ENCODE results near the gene CTXN1.

The CTXN1 gene

GRCh38 chr19:7912697-7913564 lies 13.0 kb downstream of the CTXN1 start:
- DNase-seq, result no peak

- DNase-seq, result no peak
These were observed 13.7 kb downstream of the CTXN1 start for GRCh38 chr19:7912144-7912696.

GRCh38 chr19:7911508-7912143 lies 14.3 kb downstream of the CTXN1 start:
- no peak for DNase-seq

GRCh38 chr19:7910321-7911161 lies 15.4 kb downstream of the CTXN1 start:
- no peak for DNase-seq

- DNase-seq, result no peak
These were observed 16.4 kb downstream of the CTXN1 start for GRCh38 chr19:7909471-7910067.

- no peak for DNase-seq
These were observed 17.0 kb downstream of the CTXN1 start for GRCh38 chr19:7908742-7909461.

GRCh38 chr19:7908078-7908699 lies 17.7 kb downstream of the CTXN1 start:
- no peak for DNase-seq

- DNase-seq, result no peak
These were observed 18.4 kb downstream of the CTXN1 start for GRCh38 chr19:7907544-7907943.

- no peak for DNase-seq
These were observed 18.8 kb downstream of the CTXN1 start for GRCh38 chr19:7907122-7907521.

GRCh38 chr19:7905859-7906258 lies 20.1 kb downstream of the CTXN1 start:
- DNase-seq, result no peak

- DNase-seq, result no peak
These were observed 20.7 kb downstream of the CTXN1 start for GRCh38 chr19:7905268-7905667.

GRCh38 chr19:7904074-7905020 lies 21.6 kb downstream of the CTXN1 start:
- DNase-seq, result peak; percentile 61

- peak; percentile 100 for DNase-seq
These were observed 22.5 kb downstream of the CTXN1 start, which contains the start of gene MAP2K7 for GRCh38 chr19:7903244-7904073. MAP2K7 (plus strand) TSS chr19:7903877; CDS start chr19:7903945, 68 bp downstream.

- DNase-seq, result peak; percentile 27
These were observed 23.1 kb downstream of the CTXN1 start for GRCh38 chr19:7902796-7903243.

GRCh38 chr19:7901337-7901736 lies 24.6 kb downstream of the CTXN1 start:
- DNase-seq, result peak; percentile 13

- no peak for DNase-seq
These were observed 25.0 kb downstream of the CTXN1 start for GRCh38 chr19:7900931-7901330.

GRCh38 chr19:7900401-7900870 lies 25.5 kb downstream of the CTXN1 start:
- DNase-seq, result no peak

GRCh38 chr19:7899751-7900378 lies 26.1 kb downstream of the CTXN1 start:
- no peak for DNase-seq
